Measurements from ENCODE around the gene TMPRSS11E.

GRCh38 chr4:68520985-68521384 is 73.7 kb downstream of the TMPRSS11E start:
- no peak for TF ChIP-seq CTCF (IDR thresholded peaks at IDR 0.05; ENCODE audit: low read length)
- no peak for TF ChIP-seq EZH2 (optimal IDR thresholded peaks at IDR 0.05; ENCODE audit: low read depth, low read length)
